GM12878 (cell line): ENCODE results near the gene SANBR. TPM values are rescaled to one million over a fixed set of nuclear protein-coding genes. Genes with fewer than 3 reads are reported as not detected.

ENCODE experiments used
- CHD2 ChIP-seq: IDR thresholded peaks from 2 replicates; pipeline ENCODE4 v1.6.1; 2011; ENCODE audit warnings: low read depth, low read length, improper control_type of control experiment, borderline replicate concordance
- CREM ChIP-seq: IDR thresholded peaks from 2 replicates; pipeline ENCODE4 v1.6.1; 2014; ENCODE audit warnings: antibody characterized with exemption, low read depth
- DPF2 ChIP-seq: fragments of 450-650 bp; IDR thresholded peaks from 2 replicates; pipeline ENCODE4 v1.6.1; 2017; ENCODE audit warnings: mild to moderate bottlenecking
- HDAC2 ChIP-seq: fragments of 200-600 bp; sonication (generic); IDR thresholded peaks from 2 replicates; pipeline ENCODE4 v1.6.1; 2017
- PML ChIP-seq: IDR thresholded peaks from 2 replicates; pipeline ENCODE4 v1.6.1; 2012; ENCODE audit warnings: low read length, inconsistent platforms
- RB1 ChIP-seq: fragments of 450-650 bp; formaldehyde crosslinking; IDR thresholded peaks from 2 replicates; pipeline ENCODE4 v1.6.1; 2017; ENCODE audit warnings: mild to moderate bottlenecking, borderline replicate concordance
- SIX5 ChIP-seq: IDR thresholded peaks from 2 replicates; pipeline ENCODE4 v1.6.1; 2011; ENCODE audit warnings: mild to moderate bottlenecking, low read depth, low read length, moderate library complexity; ENCODE audit not compliant: severe bottlenecking
- SP1 ChIP-seq: IDR thresholded peaks from one replicate; pipeline ENCODE4 v1.6.1; 2011; ENCODE audit warnings: low read depth, low read length
- ZBTB11 ChIP-seq: fragments of 450-650 bp; formaldehyde crosslinking; IDR thresholded peaks from 2 replicates; pipeline ENCODE4 v1.5.0; 2022; ENCODE audit warnings: mild to moderate bottlenecking, missing genetic modification characterization
- ZNF217 ChIP-seq: fragments of 450-650 bp; IDR thresholded peaks from 2 replicates; pipeline ENCODE4 v1.6.1; 2017; ENCODE audit warnings: antibody characterized with exemption, mild to moderate bottlenecking
- ZNF24 ChIP-seq: fragments of 450-650 bp; IDR thresholded peaks from 2 replicates; pipeline ENCODE4 v1.6.1; 2017; ENCODE audit warnings: antibody characterized with exemption, mild to moderate bottlenecking
- polyA plus RNA-seq, 11 experiments: library from polyadenylated mRNA; depleted of rRNA in 4 of 11; unstranded in 6 of 11; stranded (reverse) in 5 of 11; fragments of >200 nt; fragmentation: Nextera tagmentation in 4 of 11; fragmentation: Illumina TruSeq in 1 of 11; extraction: Ambion mirVana in 4 of 11; extraction: Trizol in 1 of 11; gene quantifications; 1 replicate in 1 of 11; 2 replicates in 10 of 11; pipeline versions ENCODE4 v1.2.1 to v1.2.3, GENCODE V29; 2011 to 2016; ENCODE audit warnings: inconsistent platforms in 2 of 11, missing spikeins in 2 of 11, low read depth in 1 of 11
- total RNA-seq, 4 experiments: library from RNA; depleted of rRNA in 3 of 4; stranded (reverse); fragments of >200 nt in 3 of 4; fragmentation: Illumina TruSeq in 1 of 4; extraction: Trizol in 1 of 4; gene quantifications; 2 replicates each; pipeline versions ENCODE4 v1.2.1 to v1.2.3, GENCODE V29; 2013 to 2021

The SANBR gene
- total and polyA plus RNA-seq, 10 of the 15 experiments (the other 5 are each of a cell fraction or from before 2014, with no cell fraction given) = 2.2 to 11.0 (median 7.0) TPM

- TF ChIP-seq RB1 = peak; percentile 93; the same call in 1 of the 2 replicates
- TF ChIP-seq ZNF24 = 0 out of 2 replicates have a peak, but pooled peaks have one; percentile 31
- TF ChIP-seq CHD2 = peak; percentile 75
- no peak for TF ChIP-seq PML
- TF ChIP-seq DPF2 = peak; percentile 94
- peak; percentile 90 for TF ChIP-seq SP1
- TF ChIP-seq CREM = 0 out of 2 replicates have a peak, but pooled peaks have one; percentile 28
- TF ChIP-seq ZNF217 = peak; percentile 66; the same call in 1 of the 2 replicates
- no peak for TF ChIP-seq SIX5
- TF ChIP-seq ZBTB11 (CRISPR knock-in tag) = no peak
- TF ChIP-seq HDAC2 = no peak
Observed at GRCh38 chr2:61065714-61066709, at the start of gene SANBR (continued).
